HepG2 (cell line): ENCODE data around the gene ACCS. TPM values are rescaled to one million over a fixed set of nuclear protein-coding genes. Genes with fewer than 3 reads are reported as not detected.

Experiments used
- ATAC-seq: fragments of 200-7000 bp; cut with Tn5 transposase; 3 replicates; pipeline ENCODE4 v1.9.1; 2020; ENCODE audit warnings: mild to moderate bottlenecking, moderate library complexity
- BruUV-seq: library from RNA; stranded (reverse); fragments of 400-500 nt; replicated peaks from 2 replicates; lab custom pipeline; 2021; lab: Mats Ljungman, UMichigan
- CTCF ChIA-PET: fragments of 300-600 bp; formaldehyde crosslinking; extraction: SDS; loops from one replicate; lab custom pipeline; 2021; ENCODE audit warnings: low total read pairs, inconsistent platforms, low intra/inter-chr PET ratio; lab: Yijun Ruan, JAX
- POLR2A ChIA-PET: fragments of 350-600 bp; sonication (Branson Sonifier 250); formaldehyde crosslinking; loops from one replicate; lab custom pipeline; 2020; ENCODE audit warnings: antibody characterized with exemption, inconsistent platforms; lab: Yijun Ruan, JAX
- DNase-seq: peaks from one replicate; pipeline ENCODE4 v3.0.0-alpha.2; 2015; ENCODE audit warnings: low spot score
- FAIRE-seq: peaks from 3 replicates; lab custom pipeline; 2011; peaks lifted over from hg19 to GRCh38; lab: Jason Lieb, UNC
- H2AFZ ChIP-seq: one replicate; pipeline ENCODE4 v1.6.1; 2011; ENCODE audit warnings: low read length, inconsistent platforms
- H3K27ac ChIP-seq: fragments of 300-600 bp; 3 replicates; pipeline ENCODE4 v1.8.0; 2011; ENCODE audit warnings: mixed run types, mild to moderate bottlenecking, mixed read lengths, low read length, inconsistent platforms; ENCODE audit not compliant: insufficient read depth; ENCODE audit errors: extremely low read length
- H3K27me3 ChIP-seq, 2 experiments: fragments of 200-600 bp in 1 of 2; 2 replicates in 1 of 2; 3 replicates in 1 of 2; pipeline versions ENCODE4 v1.6.0 to v1.8.0; 2011; ENCODE audit warnings: low read length in 2 of 2, mild to moderate bottlenecking in 2 of 2, moderate library complexity in 2 of 2, inconsistent platforms in 1 of 2; ENCODE audit not compliant: insufficient read depth in 2 of 2, control insufficient read depth in 1 of 2
- H3K36me3 ChIP-seq, 2 experiments: fragments of 200-600 bp in 1 of 2; replicated peaks in 1 of 2; 2 replicates in 1 of 2; 3 replicates in 1 of 2; pipeline versions ENCODE4 v1.5.1 to v1.8.0; 2011; ENCODE audit warnings: low read length in 2 of 2, inconsistent platforms in 1 of 2; ENCODE audit not compliant: insufficient read depth in 2 of 2, control insufficient read depth in 1 of 2
- H3K4me1 ChIP-seq: 2 replicates; pipeline ENCODE4 v1.5.1; 2012; ENCODE audit warnings: low read length, inconsistent platforms; ENCODE audit not compliant: insufficient read depth
- H3K4me2 ChIP-seq: 2 replicates; pipeline ENCODE4 v1.6.0; 2011; ENCODE audit warnings: low read depth, low read length, inconsistent platforms
- H3K4me3 ChIP-seq, 3 experiments: fragments of 200-600 bp in 1 of 3; sonication (generic), shearing (Covaris generic) in 1 of 3; replicated peaks in 1 of 3; 2 replicates each; pipeline ENCODE4 v1.5.1; 2011 to 2016; ENCODE audit warnings: low read length in 3 of 3, inconsistent platforms in 2 of 3, low read depth in 2 of 3, mild to moderate bottlenecking in 2 of 3, control low read depth in 1 of 3, mixed read lengths in 1 of 3; ENCODE audit not compliant: insufficient read depth in 1 of 3
- H3K79me2 ChIP-seq: one replicate; pipeline ENCODE4 v1.6.1; 2011; ENCODE audit warnings: low read length, inconsistent platforms; ENCODE audit not compliant: insufficient read depth
- H3K9ac ChIP-seq: 2 replicates; pipeline ENCODE4 v1.6.0; 2011; ENCODE audit warnings: mild to moderate bottlenecking, low read depth, low read length, inconsistent platforms; ENCODE audit not compliant: insufficient read depth
- H3K9me3 ChIP-seq: 2 replicates; pipeline ENCODE4 v1.5.1; 2012; ENCODE audit warnings: mild to moderate bottlenecking, low read length
- H4K20me1 ChIP-seq: 2 replicates; pipeline ENCODE4 v1.6.0; 2011; ENCODE audit warnings: inconsistent platforms, mild to moderate bottlenecking, low read length, moderate library complexity; ENCODE audit not compliant: insufficient read depth
- SRF ChIP-seq: IDR thresholded peaks from 2 replicates; pipeline ENCODE4 v1.6.1; 2011; ENCODE audit warnings: mild to moderate bottlenecking, low read depth, low read length, moderate library complexity
- ZBTB7A ChIP-seq: sonication (generic); formaldehyde crosslinking; IDR thresholded peaks from 2 replicates; pipeline ENCODE4 v1.8.0; 2022; ENCODE audit warnings: mild to moderate bottlenecking, missing genetic modification reagents
- ZNF256 ChIP-seq: sonication (generic); formaldehyde crosslinking; conservative IDR thresholded peaks from 2 replicates; pipeline ENCODE4 v1.4.0; 2020; ENCODE audit warnings: missing genetic modification reagents
- ZNF30 ChIP-seq: sonication (generic); formaldehyde crosslinking; IDR thresholded peaks from 2 replicates; pipeline ENCODE4 v1.5.0; 2020; ENCODE audit warnings: mild to moderate bottlenecking, missing genetic modification reagents
- WGBS: methylation state at CpG from one replicate; pipeline ENCODE4 v1.1.6; 2017; ENCODE audit warnings: low lambda C conversion rate; 5-methylcytosine and 5-hydroxymethylcytosine counted together
- in situ Hi-C: cut with HindIII; loops from 2 replicates; pipeline ENCODE4 v1.10.0; 2017; ENCODE audit warnings: low pct_unique_long_range_greater_than_20kb; ENCODE audit not compliant: extremely low pct_ligation_motif_present
- intact Hi-C: fragments of 100-400 bp; cut with micrococcal nuclease; formaldehyde crosslinking; loops from one replicate; pipeline ENCODE4 v1.10.0; 2022; ENCODE audit not compliant: unreplicated experiment
- polyA plus RNA-seq, 8 experiments: library from polyadenylated mRNA; depleted of rRNA in 3 of 8; stranded (reverse) in 7 of 8; unstranded in 1 of 8; fragments of >200 nt; fragmentation: Illumina TruSeq in 4 of 8; extraction: Trizol in 4 of 8; gene quantifications; 2 replicates each; pipeline versions ENCODE4 v1.2.1 to v1.2.3, GENCODE V29; 2011 to 2016; ENCODE audit warnings: low read depth in 4 of 8, missing spikeins in 1 of 8, mixed read lengths in 1 of 8; ENCODE audit not compliant: insufficient read depth in 1 of 8
- total RNA-seq, 5 experiments: library from RNA; depleted of rRNA; stranded (reverse); fragments of >200 nt; fragmentation: Illumina TruSeq; extraction: Trizol; gene quantifications; 2 replicates each; pipeline ENCODE4 v1.2.3, GENCODE V29; 2016; ENCODE audit warnings: low read depth in 1 of 5
- TF ChIP-seq, protein P1 (sequence below): sonication (generic); formaldehyde crosslinking; IDR thresholded peaks from 2 replicates; pipeline ENCODE4 v1.5.0; 2020; ENCODE audit warnings: mild to moderate bottlenecking, missing genetic modification reagents
- TF ChIP-seq, protein P2 (sequence below): sonication (generic); formaldehyde crosslinking; IDR thresholded peaks from 2 replicates; pipeline ENCODE4 v1.9.0; 2021; ENCODE audit warnings: missing genetic modification reagents, mild to moderate bottlenecking, borderline replicate concordance
- TF ChIP-seq, protein P3 (sequence below): fragments of 450-650 bp; IDR thresholded peaks from 2 replicates; pipeline ENCODE4 v1.6.1; 2016
- TF ChIP-seq, protein P4 (sequence below), 2 experiments: fragments of 450-650 bp in 1 of 2; sonication (generic) in 1 of 2; formaldehyde crosslinking in 1 of 2; IDR thresholded peaks; 2 replicates each; pipeline versions ENCODE4 v1.6.1 to v1.8.0; 2016 to 2022; ENCODE audit warnings: antibody characterized with exemption in 1 of 2, mild to moderate bottlenecking in 1 of 2, missing genetic modification reagents in 1 of 2

Gene ACCS
- total and polyA plus RNA-seq, 2 of the 13 experiments (the other 11 are each of a cell fraction or from before 2014, with no cell fraction given) = 0.55 to 0.59 TPM

DNA sequence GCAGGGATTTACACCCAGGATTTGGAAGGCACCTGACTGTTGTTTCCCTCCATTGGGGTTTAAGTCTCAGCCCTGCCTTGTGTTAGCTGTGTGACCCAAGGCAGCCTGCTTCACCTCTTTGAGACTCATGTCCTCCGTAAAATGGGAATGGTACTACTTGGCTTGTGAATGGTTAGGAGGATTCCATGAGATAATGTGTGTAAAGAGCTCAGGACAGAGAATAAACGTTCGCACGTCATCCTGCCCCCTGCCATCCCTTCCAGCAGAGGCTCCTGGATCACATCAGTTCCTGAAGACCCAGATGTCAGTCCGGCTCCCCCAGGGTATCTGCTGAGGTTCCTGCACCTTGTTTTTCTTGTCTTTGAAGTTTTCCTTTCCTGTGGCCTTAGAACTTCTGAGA lies 35.1 kb upstream of the ACCS start:
- no peak overlapping the region for H2AFZ ChIP-seq
- WGBS = 10% methylated on average over 5 of the region's 5 CpGs
- H3K4me1 ChIP-seq = no peaks in the 10 kb centered on the region
- POLR2A ChIA-PET = no interaction called here
- no peaks in the 10 kb centered on the region for H4K20me1 ChIP-seq
- no peaks in the 10 kb centered on the region for H3K36me3 ChIP-seq
- intact Hi-C loops = no loop called here
- H3K27ac ChIP-seq = no peak overlapping the region
- in situ Hi-C loops = no loop called here
- ATAC-seq = no peak
- peaks cover 4 to 9% of the 10 kb centered on the region in 2 experiments; a peak in 2 of 5 replicates for H3K27me3 ChIP-seq
- no TSS peak for BruUV-seq
- H3K4me3 ChIP-seq = no peak overlapping the region
- FAIRE-seq = no peak
- H3K4me2 ChIP-seq = no peak overlapping the region
- H3K9me3 ChIP-seq = no peaks in the 10 kb centered on the region
- H3K79me2 ChIP-seq = no peaks in the 10 kb centered on the region
- no peak for DNase-seq
- CTCF ChIA-PET = no interaction called here
- no peak overlapping the region for H3K9ac ChIP-seq
- TF ChIP-seq ZNF256 (CRISPR knock-in tag) = no peak
- no peak for TF ChIP-seq ZBTB7A
- TF ChIP-seq, protein P1, sequence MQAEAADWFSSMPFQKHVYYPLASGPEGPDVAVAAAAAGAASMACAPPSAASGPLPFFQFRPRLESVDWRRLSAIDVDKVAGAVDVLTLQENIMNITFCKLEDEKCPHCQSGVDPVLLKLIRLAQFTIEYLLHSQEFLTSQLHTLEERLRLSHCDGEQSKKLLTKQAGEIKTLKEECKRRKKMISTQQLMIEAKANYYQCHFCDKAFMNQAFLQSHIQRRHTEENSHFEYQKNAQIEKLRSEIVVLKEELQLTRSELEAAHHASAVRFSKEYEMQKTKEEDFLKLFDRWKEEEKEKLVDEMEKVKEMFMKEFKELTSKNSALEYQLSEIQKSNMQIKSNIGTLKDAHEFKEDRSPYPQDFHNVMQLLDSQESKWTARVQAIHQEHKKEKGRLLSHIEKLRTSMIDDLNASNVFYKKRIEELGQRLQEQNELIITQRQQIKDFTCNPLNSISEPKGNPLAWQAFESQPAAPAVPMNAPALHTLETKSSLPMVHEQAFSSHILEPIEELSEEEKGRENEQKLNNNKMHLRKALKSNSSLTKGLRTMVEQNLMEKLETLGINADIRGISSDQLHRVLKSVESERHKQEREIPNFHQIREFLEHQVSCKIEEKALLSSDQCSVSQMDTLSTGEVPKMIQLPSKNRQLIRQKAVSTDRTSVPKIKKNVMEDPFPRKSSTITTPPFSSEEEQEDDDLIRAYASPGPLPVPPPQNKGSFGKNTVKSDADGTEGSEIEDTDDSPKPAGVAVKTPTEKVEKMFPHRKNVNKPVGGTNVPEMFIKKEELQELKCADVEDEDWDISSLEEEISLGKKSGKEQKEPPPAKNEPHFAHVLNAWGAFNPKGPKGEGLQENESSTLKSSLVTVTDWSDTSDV = no peak
- TF ChIP-seq, protein P2, sequence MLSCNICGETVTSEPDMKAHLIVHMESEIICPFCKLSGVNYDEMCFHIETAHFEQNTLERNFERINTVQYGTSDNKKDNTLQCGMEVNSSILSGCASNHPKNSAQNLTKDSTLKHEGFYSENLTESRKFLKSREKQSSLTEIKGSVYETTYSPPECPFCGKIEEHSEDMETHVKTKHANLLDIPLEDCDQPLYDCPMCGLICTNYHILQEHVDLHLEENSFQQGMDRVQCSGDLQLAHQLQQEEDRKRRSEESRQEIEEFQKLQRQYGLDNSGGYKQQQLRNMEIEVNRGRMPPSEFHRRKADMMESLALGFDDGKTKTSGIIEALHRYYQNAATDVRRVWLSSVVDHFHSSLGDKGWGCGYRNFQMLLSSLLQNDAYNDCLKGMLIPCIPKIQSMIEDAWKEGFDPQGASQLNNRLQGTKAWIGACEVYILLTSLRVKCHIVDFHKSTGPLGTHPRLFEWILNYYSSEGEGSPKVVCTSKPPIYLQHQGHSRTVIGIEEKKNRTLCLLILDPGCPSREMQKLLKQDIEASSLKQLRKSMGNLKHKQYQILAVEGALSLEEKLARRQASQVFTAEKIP (CRISPR knock-in tag) = no peak
- TF ChIP-seq, protein P3, sequence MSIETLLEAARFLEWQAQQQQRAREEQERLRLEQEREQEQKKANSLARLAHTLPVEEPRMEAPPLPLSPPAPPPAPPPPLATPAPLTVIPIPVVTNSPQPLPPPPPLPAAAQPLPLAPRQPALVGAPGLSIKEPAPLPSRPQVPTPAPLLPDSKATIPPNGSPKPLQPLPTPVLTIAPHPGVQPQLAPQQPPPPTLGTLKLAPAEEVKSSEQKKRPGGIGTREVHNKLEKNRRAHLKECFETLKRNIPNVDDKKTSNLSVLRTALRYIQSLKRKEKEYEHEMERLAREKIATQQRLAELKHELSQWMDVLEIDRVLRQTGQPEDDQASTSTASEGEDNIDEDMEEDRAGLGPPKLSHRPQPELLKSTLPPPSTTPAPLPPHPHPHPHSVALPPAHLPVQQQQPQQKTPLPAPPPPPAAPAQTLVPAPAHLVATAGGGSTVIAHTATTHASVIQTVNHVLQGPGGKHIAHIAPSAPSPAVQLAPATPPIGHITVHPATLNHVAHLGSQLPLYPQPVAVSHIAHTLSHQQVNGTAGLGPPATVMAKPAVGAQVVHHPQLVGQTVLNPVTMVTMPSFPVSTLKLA = no peak
- no peak for TF ChIP-seq ZNF30 (CRISPR knock-in tag)
- no peak for TF ChIP-seq SRF
- TF ChIP-seq, protein P4, sequence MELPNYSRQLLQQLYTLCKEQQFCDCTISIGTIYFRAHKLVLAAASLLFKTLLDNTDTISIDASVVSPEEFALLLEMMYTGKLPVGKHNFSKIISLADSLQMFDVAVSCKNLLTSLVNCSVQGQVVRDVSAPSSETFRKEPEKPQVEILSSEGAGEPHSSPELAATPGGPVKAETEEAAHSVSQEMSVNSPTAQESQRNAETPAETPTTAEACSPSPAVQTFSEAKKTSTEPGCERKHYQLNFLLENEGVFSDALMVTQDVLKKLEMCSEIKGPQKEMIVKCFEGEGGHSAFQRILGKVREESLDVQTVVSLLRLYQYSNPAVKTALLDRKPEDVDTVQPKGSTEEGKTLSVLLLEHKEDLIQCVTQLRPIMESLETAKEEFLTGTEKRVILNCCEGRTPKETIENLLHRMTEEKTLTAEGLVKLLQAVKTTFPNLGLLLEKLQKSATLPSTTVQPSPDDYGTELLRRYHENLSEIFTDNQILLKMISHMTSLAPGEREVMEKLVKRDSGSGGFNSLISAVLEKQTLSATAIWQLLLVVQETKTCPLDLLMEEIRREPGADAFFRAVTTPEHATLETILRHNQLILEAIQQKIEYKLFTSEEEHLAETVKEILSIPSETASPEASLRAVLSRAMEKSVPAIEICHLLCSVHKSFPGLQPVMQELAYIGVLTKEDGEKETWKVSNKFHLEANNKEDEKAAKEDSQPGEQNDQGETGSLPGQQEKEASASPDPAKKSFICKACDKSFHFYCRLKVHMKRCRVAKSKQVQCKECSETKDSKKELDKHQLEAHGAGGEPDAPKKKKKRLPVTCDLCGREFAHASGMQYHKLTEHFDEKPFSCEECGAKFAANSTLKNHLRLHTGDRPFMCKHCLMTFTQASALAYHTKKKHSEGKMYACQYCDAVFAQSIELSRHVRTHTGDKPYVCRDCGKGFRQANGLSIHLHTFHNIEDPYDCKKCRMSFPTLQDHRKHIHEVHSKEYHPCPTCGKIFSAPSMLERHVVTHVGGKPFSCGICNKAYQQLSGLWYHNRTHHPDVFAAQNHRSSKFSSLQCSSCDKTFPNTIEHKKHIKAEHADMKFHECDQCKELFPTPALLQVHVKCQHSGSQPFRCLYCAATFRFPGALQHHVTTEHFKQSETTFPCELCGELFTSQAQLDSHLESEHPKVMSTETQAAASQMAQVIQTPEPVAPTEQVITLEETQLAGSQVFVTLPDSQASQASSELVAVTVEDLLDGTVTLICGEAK (IDR thresholded peaks at IDR 0.05) = no peak
- TF ChIP-seq, protein P4 (CRISPR knock-in tag; IDR thresholded peaks at IDR 0.05) = no peak
